SK-N-SH (cell line): Measurements from ENCODE around the gene OTUD1.

Experiments
- CTCF ChIP-seq: fragments of 200-600 bp; sonication (generic); IDR thresholded peaks from 2 replicates; pipeline ENCODE4 v1.6.1; 2017; ENCODE audit warnings: antibody characterized with exemption, mild to moderate bottlenecking, moderate library complexity
- PBX3 ChIP-seq: IDR thresholded peaks from 2 replicates; pipeline ENCODE4; 2012

- no peak for TF ChIP-seq PBX3
- no peak for TF ChIP-seq CTCF
Measured at GRCh38 chr10:23403719-23404118, 35.2 kb upstream of the OTUD1 start.
